OCI-LY7 (cell line): Measurements from ENCODE around the gene IMMP2L. TPM values are rescaled to one million over a fixed set of nuclear protein-coding genes. Genes with fewer than 3 reads are reported as not detected.

Experiments used
- BruUV-seq: library from RNA; stranded (reverse); fragments of 400-500 nt; replicated peaks from 2 replicates; lab custom pipeline; 2021; lab: Mats Ljungman, UMichigan
- CTCF ChIA-PET: fragments of 300-600 bp; sonication (Branson Sonifier 250); formaldehyde crosslinking; loops from one replicate; lab custom pipeline; 2022; ENCODE audit warnings: antibody characterized with exemption; ENCODE audit not compliant: unreplicated experiment; lab: Charles Lee
- POLR2A ChIA-PET: fragments of 300-600 bp; sonication (Branson Sonifier 250); formaldehyde crosslinking; loops from one replicate; lab custom pipeline; 2022; ENCODE audit warnings: antibody characterized with exemption; lab: Charles Lee
- DNase-seq: peaks from one replicate; pipeline ENCODE4 v3.0.0-alpha.2; 2015; ENCODE audit warnings: low spot score
- H2AFZ ChIP-seq: fragments of 200-600 bp; sonication (generic), shearing (Covaris generic); 2 replicates; pipeline ENCODE4 v1.6.1; 2014; ENCODE audit warnings: mild to moderate bottlenecking, antibody characterized with exemption, low read length, moderate library complexity
- H3K27ac ChIP-seq: fragments of 200-600 bp; sonication (generic); 2 replicates; pipeline ENCODE4 v1.5.1; 2014; ENCODE audit warnings: mixed run types, low read depth, mild to moderate bottlenecking, moderate library complexity, low read length, inconsistent platforms; ENCODE audit not compliant: poor library complexity, severe bottlenecking
- H3K36me3 ChIP-seq: fragments of 200-600 bp; sonication (generic); 2 replicates; pipeline ENCODE4 v1.6.1; 2014; ENCODE audit warnings: mild to moderate bottlenecking, antibody characterized with exemption, low read length, moderate library complexity, mixed read lengths; ENCODE audit not compliant: insufficient read depth
- H3K4me1 ChIP-seq: fragments of 200-600 bp; sonication (generic); 2 replicates; pipeline ENCODE4 v1.5.1; 2014; ENCODE audit warnings: mild to moderate bottlenecking, low read length; ENCODE audit not compliant: insufficient read depth, poor library complexity, severe bottlenecking
- H3K4me2 ChIP-seq: fragments of 200-600 bp; sonication (generic); 2 replicates; pipeline ENCODE4 v1.6.1; 2014; ENCODE audit warnings: mild to moderate bottlenecking, low read length
- H3K4me3 ChIP-seq: fragments of 200-600 bp; sonication (generic); 2 replicates; pipeline ENCODE4 v1.5.1; 2014; ENCODE audit warnings: mild to moderate bottlenecking, low read depth, low read length; ENCODE audit not compliant: poor library complexity, severe bottlenecking
- H3K79me2 ChIP-seq: fragments of 200-600 bp; sonication (generic); 2 replicates; pipeline ENCODE4 v1.6.1; 2016; ENCODE audit warnings: low read depth, mild to moderate bottlenecking, low read length, moderate library complexity, mixed read lengths; ENCODE audit not compliant: insufficient read depth
- H3K9me2 ChIP-seq: fragments of 200-600 bp; sonication (generic); 2 replicates; pipeline ENCODE4 v1.6.1; 2016; ENCODE audit warnings: mild to moderate bottlenecking, low read length, mixed read lengths; ENCODE audit not compliant: insufficient read depth
- H3K9me3 ChIP-seq: fragments of 200-600 bp; sonication (generic); 2 replicates; pipeline ENCODE4 v1.6.1; 2014; ENCODE audit warnings: mild to moderate bottlenecking, mixed run types, low read length, mixed read lengths
- H4K20me1 ChIP-seq: fragments of 200-600 bp; sonication (generic); 2 replicates; pipeline ENCODE4 v1.6.1; 2014; ENCODE audit warnings: mild to moderate bottlenecking, antibody characterized with exemption, low read length, moderate library complexity, mixed read lengths; ENCODE audit not compliant: insufficient read depth
- CTCF ChIP-seq: fragments of 200-600 bp; sonication (generic); conservative IDR thresholded peaks from 2 replicates; pipeline ENCODE4 v1.5.1; 2014; ENCODE audit warnings: mild to moderate bottlenecking, antibody characterized with exemption, low read length, moderate library complexity, mixed read lengths
- EZH2phosphoT487 ChIP-seq: fragments of 200-600 bp; sonication (generic); IDR thresholded peaks from 2 replicates; pipeline ENCODE4 v1.6.1; 2018; ENCODE audit warnings: low read depth, borderline replicate concordance, mild to moderate bottlenecking, mixed run types, antibody characterized with exemption, low read length, moderate library complexity, mixed read lengths
- intact Hi-C: fragments of 100-400 bp; cut with micrococcal nuclease; formaldehyde crosslinking; loops from one replicate; pipeline ENCODE4 v1.10.0; 2022; ENCODE audit not compliant: unreplicated experiment
- total RNA-seq, 2 experiments: library from RNA; depleted of rRNA in 1 of 2; stranded (reverse); fragments of >200 nt in 1 of 2; shearing (Covaris generic) in 1 of 2; gene quantifications; 2 replicates each; pipeline ENCODE4 v1.2.3, GENCODE V29; 2014 to 2022

Gene IMMP2L
- total RNA-seq, 2 experiments from 2014 or later, result 8.0 to 25.4 TPM

- ChIA-PET POLR2A (no interaction called here), CTCF (no interaction called here)
- no peaks in the 10 kb centered on the region for H3K4me1 ChIP-seq
- H2AFZ ChIP-seq, result no peak overlapping the region
- H3K27ac ChIP-seq, result no peak overlapping the region
- no peaks in the 10 kb centered on the region for H4K20me1 ChIP-seq
- no peak overlapping the region for H3K4me3 ChIP-seq
- no peaks in the 10 kb centered on the region for H3K9me3 ChIP-seq
- no peaks in the 10 kb centered on the region for H3K9me2 ChIP-seq
- no peak overlapping the region for H3K4me2 ChIP-seq
- DNase-seq, result no peak
- intact Hi-C loops, result no loop called here
- TF ChIP-seq EZH2phosphoT487 (no peak), CTCF (no peak)
- no TSS peak for BruUV-seq
- no peaks in the 10 kb centered on the region for H3K36me3 ChIP-seq
- H3K79me2 ChIP-seq, result no peaks in the 10 kb centered on the region
Measured at GRCh38 chr7:111173528-111173927, 388.8 kb downstream of the IMMP2L start.

- H3K79me2 ChIP-seq, result no peaks in the 10 kb centered on the region
- ChIA-PET CTCF (no interaction called here), POLR2A (interaction anchor here (0.6 to 1.3 kb wide), 2 partner anchors 9 to 15 kb away, joined by 3 to 4 read pairs; no protein-coding TSS in a partner anchor)
- BruUV-seq, result no TSS peak
- H2AFZ ChIP-seq, result no peak overlapping the region
- H3K9me2 ChIP-seq, result no peaks in the 10 kb centered on the region
- no peaks in the 10 kb centered on the region for H3K36me3 ChIP-seq
- intact Hi-C loops, result no loop called here
- H3K4me3 ChIP-seq, result no peak overlapping the region
- no peak overlapping the region for H3K4me2 ChIP-seq
- H3K27ac ChIP-seq, result no peak overlapping the region
- no peaks in the 10 kb centered on the region for H3K4me1 ChIP-seq
- no peak for DNase-seq
- H3K9me3 ChIP-seq, result no peaks in the 10 kb centered on the region
- H4K20me1 ChIP-seq, result no peaks in the 10 kb centered on the region
- TF ChIP-seq EZH2phosphoT487 (no peak), CTCF (no peak)
Measured at GRCh38 chr7:111172564-111173257, 389.6 kb downstream of the IMMP2L start.

GRCh38 chr7:111168182-111168581 lies 394.1 kb downstream of the IMMP2L start:
- H3K4me1 ChIP-seq, result no peaks in the 10 kb centered on the region
- H3K36me3 ChIP-seq, result no peaks in the 10 kb centered on the region
- H4K20me1 ChIP-seq, result no peaks in the 10 kb centered on the region
- TF ChIP-seq EZH2phosphoT487, result no peak
- TF ChIP-seq CTCF, result no peak
- no peak for DNase-seq
- ChIA-PET POLR2A (interaction anchor here (0.6 to 0.7 kb wide), 2 partner anchors 38 to 880 kb away, joined by 3 to 4 read pairs; no protein-coding TSS in a partner anchor), CTCF (no interaction called here)
- H3K9me2 ChIP-seq, result no peaks in the 10 kb centered on the region
- no peak overlapping the region for H3K27ac ChIP-seq
- H3K79me2 ChIP-seq, result no peaks in the 10 kb centered on the region
- H3K4me2 ChIP-seq, result no peak overlapping the region
- H3K9me3 ChIP-seq, result no peaks in the 10 kb centered on the region
- H2AFZ ChIP-seq, result no peak overlapping the region
- intact Hi-C loops, result no loop called here
- H3K4me3 ChIP-seq, result no peak overlapping the region
- no TSS peak for BruUV-seq
